ENCODE results near the gene TMCO4. TPM values are rescaled to one million over a fixed set of nuclear protein-coding genes. Genes with fewer than 3 reads are reported as not detected.

Gene TMCO4
- total and polyA plus RNA-seq, 2 of the 4 experiments (the other 2 are of a cell fraction) = 7.3 to 8.6 TPM

DNA sequence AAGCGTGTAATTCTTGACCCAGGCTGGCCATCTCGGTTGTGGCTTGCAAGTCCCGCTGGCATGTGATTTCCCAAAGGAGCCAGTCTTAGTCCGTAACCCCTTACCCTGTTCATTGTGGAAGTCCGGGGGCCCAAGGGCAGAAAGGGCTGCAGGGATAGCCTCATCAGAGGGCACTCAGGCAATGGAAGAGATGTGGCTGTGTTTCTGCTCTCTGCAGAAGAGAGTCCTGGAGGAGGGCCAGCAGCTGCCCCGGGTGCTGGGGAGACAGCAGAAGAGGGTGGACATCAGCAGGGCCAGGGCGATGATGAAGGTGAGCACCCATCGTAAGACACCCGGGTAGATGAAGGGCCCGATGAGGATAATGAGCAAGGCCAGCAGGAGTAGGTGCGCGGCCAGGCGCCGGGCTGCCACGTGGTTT lies 14.5 kb upstream of the TMCO4 start:
- in situ Hi-C loops (cut with MboI; ENCODE audit: low sequenced_read_pairs) = no loop called here
- TF ChIP-seq, protein P1, sequence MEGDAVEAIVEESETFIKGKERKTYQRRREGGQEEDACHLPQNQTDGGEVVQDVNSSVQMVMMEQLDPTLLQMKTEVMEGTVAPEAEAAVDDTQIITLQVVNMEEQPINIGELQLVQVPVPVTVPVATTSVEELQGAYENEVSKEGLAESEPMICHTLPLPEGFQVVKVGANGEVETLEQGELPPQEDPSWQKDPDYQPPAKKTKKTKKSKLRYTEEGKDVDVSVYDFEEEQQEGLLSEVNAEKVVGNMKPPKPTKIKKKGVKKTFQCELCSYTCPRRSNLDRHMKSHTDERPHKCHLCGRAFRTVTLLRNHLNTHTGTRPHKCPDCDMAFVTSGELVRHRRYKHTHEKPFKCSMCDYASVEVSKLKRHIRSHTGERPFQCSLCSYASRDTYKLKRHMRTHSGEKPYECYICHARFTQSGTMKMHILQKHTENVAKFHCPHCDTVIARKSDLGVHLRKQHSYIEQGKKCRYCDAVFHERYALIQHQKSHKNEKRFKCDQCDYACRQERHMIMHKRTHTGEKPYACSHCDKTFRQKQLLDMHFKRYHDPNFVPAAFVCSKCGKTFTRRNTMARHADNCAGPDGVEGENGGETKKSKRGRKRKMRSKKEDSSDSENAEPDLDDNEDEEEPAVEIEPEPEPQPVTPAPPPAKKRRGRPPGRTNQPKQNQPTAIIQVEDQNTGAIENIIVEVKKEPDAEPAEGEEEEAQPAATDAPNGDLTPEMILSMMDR (conservative IDR thresholded peaks at IDR 0.05; ENCODE audit: low read depth, low read length) = no peak
- TF ChIP-seq MXI1 (IDR thresholded peaks at IDR 0.05; ENCODE audit: borderline replicate concordance, low read depth, low read length) (no peak), RAD21 (IDR thresholded peaks at IDR 0.05; ENCODE audit: low read length) (no peak), RFX5 (IDR thresholded peaks at IDR 0.05; ENCODE audit: low read depth, low read length) (no peak), CHD1 (IDR thresholded peaks at IDR 0.05; ENCODE audit: low read depth, low read length) (no peak), MAZ (IDR thresholded peaks at IDR 0.05; ENCODE audit: borderline replicate concordance, low read depth, low read length) (no peak), BHLHE40 (IDR thresholded peaks at IDR 0.05; ENCODE audit: low read depth, low read length) (no peak), SMC3 (IDR thresholded peaks at IDR 0.05; ENCODE audit: low read depth, low read length) (no peak), CEBPB (IDR thresholded peaks at IDR 0.05; ENCODE audit: low read depth, low read length) (no peak), RCOR1 (IDR thresholded peaks at IDR 0.05; ENCODE audit: insufficient replicate concordance, low read length) (no peak), MAFK (IDR thresholded peaks at IDR 0.05; ENCODE audit: low read depth, low read length) (no peak), NFE2L2 (IDR thresholded peaks at IDR 0.05; ENCODE audit: low read depth, low read length) (no peak), FOS (IDR thresholded peaks at IDR 0.05; ENCODE audit: low read depth, low read length) (no peak), POLR2A (IDR thresholded peaks at IDR 0.05; ENCODE audit: low read depth, low read length) (no peak)
- TF ChIP-seq, protein P2, sequence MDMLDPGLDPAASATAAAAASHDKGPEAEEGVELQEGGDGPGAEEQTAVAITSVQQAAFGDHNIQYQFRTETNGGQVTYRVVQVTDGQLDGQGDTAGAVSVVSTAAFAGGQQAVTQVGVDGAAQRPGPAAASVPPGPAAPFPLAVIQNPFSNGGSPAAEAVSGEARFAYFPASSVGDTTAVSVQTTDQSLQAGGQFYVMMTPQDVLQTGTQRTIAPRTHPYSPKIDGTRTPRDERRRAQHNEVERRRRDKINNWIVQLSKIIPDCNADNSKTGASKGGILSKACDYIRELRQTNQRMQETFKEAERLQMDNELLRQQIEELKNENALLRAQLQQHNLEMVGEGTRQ (IDR thresholded peaks at IDR 0.05; ENCODE audit: low read depth, low read length) = no peak
- TF ChIP-seq, protein P3, sequence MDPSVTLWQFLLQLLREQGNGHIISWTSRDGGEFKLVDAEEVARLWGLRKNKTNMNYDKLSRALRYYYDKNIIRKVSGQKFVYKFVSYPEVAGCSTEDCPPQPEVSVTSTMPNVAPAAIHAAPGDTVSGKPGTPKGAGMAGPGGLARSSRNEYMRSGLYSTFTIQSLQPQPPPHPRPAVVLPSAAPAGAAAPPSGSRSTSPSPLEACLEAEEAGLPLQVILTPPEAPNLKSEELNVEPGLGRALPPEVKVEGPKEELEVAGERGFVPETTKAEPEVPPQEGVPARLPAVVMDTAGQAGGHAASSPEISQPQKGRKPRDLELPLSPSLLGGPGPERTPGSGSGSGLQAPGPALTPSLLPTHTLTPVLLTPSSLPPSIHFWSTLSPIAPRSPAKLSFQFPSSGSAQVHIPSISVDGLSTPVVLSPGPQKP (IDR thresholded peaks at IDR 0.05; ENCODE audit: borderline replicate concordance, low read depth, low read length) = no peak

More for the DNA sequence above, 14.5 kb upstream of the TMCO4 start:
- Histone ChIP-seq H2BK20ac (ENCODE audit: low read depth, low read length) (no peak overlapping the region), H2BK5ac (ENCODE audit: low read depth, low read length, poor library complexity, severe bottlenecking) (no peak overlapping the region), H2AK5ac (ENCODE audit: low read depth, low read length) (no peak overlapping the region), H3K36me3 (ENCODE audit: control insufficient read depth, insufficient read depth, low read length) (no peaks in the 10 kb centered on the region), H3K9ac (ENCODE audit: low read depth, low read length) (no peak overlapping the region), H2AFZ (replicated peaks; ENCODE audit: low read length, poor library complexity) (no peak overlapping the region), H3K9me1 (ENCODE audit: insufficient read depth, low read length) (no peaks in the 10 kb centered on the region), H4K91ac (ENCODE audit: insufficient read depth, low read depth, low read length) (no peak overlapping the region), H3K9me3 (ENCODE audit: control insufficient read depth, insufficient read depth, low read length) (no peaks in the 10 kb centered on the region), H3K4me3 (ENCODE audit: insufficient read depth, low read depth, low read length) (no peak overlapping the region), H3K18ac (ENCODE audit: low read depth, low read length) (no peak overlapping the region), H3K4me1 (ENCODE audit: control insufficient read depth, insufficient read depth, low read length) (no peaks in the 10 kb centered on the region), H3K56ac (ENCODE audit: extremely low read depth, insufficient read depth, low read length) (no peak overlapping the region), H4K5ac (ENCODE audit: low read depth, low read length) (no peak overlapping the region), H3K79me1 (ENCODE audit: low read depth in 1 of 2, low read length in 2 of 2) (no peaks in the 10 kb centered on the region), H3K4me2 (ENCODE audit: low read depth, low read length) (no peak overlapping the region), H4K20me1 (ENCODE audit: insufficient read depth, low read length) (no peaks in the 10 kb centered on the region), H3K4ac (ENCODE audit: low read depth, low read length) (no peak overlapping the region), H2BK15ac (ENCODE audit: low read depth, low read length) (no peak overlapping the region), H4K8ac (ENCODE audit: low read depth in 2 of 2, low read length in 2 of 2) (no peak overlapping the region), H3K27ac (ENCODE audit: insufficient read depth, low read length) (no peak overlapping the region), H2AK9ac (replicated peaks; ENCODE audit: low read depth, low read length, poor library complexity) (no peak overlapping the region), H3K14ac (replicated peaks; ENCODE audit: low read depth, low read length) (no peak overlapping the region), H3K27me3 (ENCODE audit: control insufficient read depth, insufficient read depth, low read length) (peaks cover 22% of the 10 kb centered on the region), H2BK120ac (ENCODE audit: low read depth, low read length) (no peak overlapping the region), H3K23ac (ENCODE audit: low read depth, low read length) (no peak overlapping the region)
- DNase-seq (no peak), ATAC-seq (ENCODE audit: low read depth) (no peak)
- WGBS, 2 experiments (ENCODE audit: extremely low coverage in 2 of 2, insufficient read length in 1 of 2) = 83% methylated on average over 7 of the region's 15 CpGs; no CpG with 5 or more reads in 1 of the 2 experiments
- dilution Hi-C loops (cut with HindIII; ENCODE audit: low sequenced_read_pairs, unreplicated experiment) = no loop called here
- CTCF ChIA-PET = no interaction called here
- no TSS peak for BruUV-seq (replicated peaks)
- intact Hi-C loops (cut with micrococcal nuclease) = no loop called here
- POLR2A ChIA-PET (ENCODE audit: unreplicated experiment) = no interaction called here
